SK-N-SH treated with all-trans-retinoic acid at 6 μM for 48 hours (cell line): ENCODE measurements around the gene ZNF550.
A peak's percentile ranks its signal among the peaks of the same experiment; 100 is the strongest.

Experiments used
- ATAC-seq: fragments of 200-7000 bp; cut with Tn5 transposase; 3 replicates; pipeline ENCODE4 v1.9.1; 2020; ENCODE audit warnings: mild to moderate bottlenecking, moderate library complexity
- ARNTL ChIP-seq: fragments of 450-650 bp; formaldehyde crosslinking; IDR thresholded peaks from 2 replicates; pipeline ENCODE4 v1.5.0; 2020; ENCODE audit warnings: low read depth, mild to moderate bottlenecking, moderate library complexity, borderline replicate concordance
- BACH2 ChIP-seq: fragments of 250-450 bp; sonication (Bioruptor Pico); IDR thresholded peaks from 2 replicates; pipeline ENCODE4 v1.9.0; 2021; ENCODE audit warnings: mild to moderate bottlenecking, borderline replicate concordance
- CSDC2 ChIP-seq: fragments of 250-450 bp; sonication (Bioruptor Pico); IDR thresholded peaks from 2 replicates; pipeline ENCODE4 v1.5.0; 2020; ENCODE audit warnings: mild to moderate bottlenecking, moderate library complexity
- CSRNP3 ChIP-seq: fragments of 250-450 bp; sonication (Bioruptor Pico); IDR thresholded peaks from 2 replicates; pipeline ENCODE4 v1.5.1; 2021; ENCODE audit warnings: mild to moderate bottlenecking, moderate library complexity
- ESRRG ChIP-seq: fragments of 250-450 bp; sonication (Bioruptor Pico); IDR thresholded peaks from 2 replicates; pipeline ENCODE4 v1.6.1; 2021; ENCODE audit warnings: mild to moderate bottlenecking
- GLIS3 ChIP-seq: fragments of 250-450 bp; sonication (Bioruptor Pico); IDR thresholded peaks from 2 replicates; pipeline ENCODE4 v1.5.0; 2020; ENCODE audit warnings: mild to moderate bottlenecking, moderate library complexity
- ISL1 ChIP-seq: fragments of 250-450 bp; sonication (Bioruptor Pico); IDR thresholded peaks from 2 replicates; pipeline ENCODE4 v2.1.2; 2022; ENCODE audit warnings: mild to moderate bottlenecking, moderate library complexity
- PPARA ChIP-seq: fragments of 250-450 bp; sonication (Bioruptor Pico); IDR thresholded peaks from 2 replicates; pipeline ENCODE4 v1.5.0; 2020; ENCODE audit warnings: mild to moderate bottlenecking, borderline replicate concordance
- RARB ChIP-seq: fragments of 250-450 bp; sonication (Bioruptor Pico); IDR thresholded peaks from 2 replicates; pipeline ENCODE4 v1.8.0; 2021; ENCODE audit warnings: mild to moderate bottlenecking, moderate library complexity
- SNAI2 ChIP-seq: fragments of 250-450 bp; sonication (Bioruptor Pico); IDR thresholded peaks from 2 replicates; pipeline ENCODE4 v1.5.0; 2020; ENCODE audit warnings: mild to moderate bottlenecking, moderate library complexity
- TCF4 ChIP-seq: fragments of 250-450 bp; sonication (Bioruptor Pico); IDR thresholded peaks from 2 replicates; pipeline ENCODE4 v1.8.0; 2021; ENCODE audit warnings: mild to moderate bottlenecking, moderate library complexity, borderline replicate concordance
- TOX ChIP-seq: fragments of 250-450 bp; sonication (Bioruptor Pico); IDR thresholded peaks from 2 replicates; pipeline ENCODE4 v1.8.0; 2021; ENCODE audit warnings: mild to moderate bottlenecking, moderate library complexity, borderline replicate concordance
- TSHZ2 ChIP-seq: fragments of 250-450 bp; sonication (Bioruptor Pico); IDR thresholded peaks from 2 replicates; pipeline ENCODE4 v1.5.0; 2020; ENCODE audit warnings: mild to moderate bottlenecking, moderate library complexity
- ZFP30 ChIP-seq: fragments of 450-650 bp; formaldehyde crosslinking; IDR thresholded peaks from 2 replicates; pipeline ENCODE4 v1.5.0; 2022; ENCODE audit warnings: mild to moderate bottlenecking, moderate library complexity
- ZNF565 ChIP-seq: fragments of 450-650 bp; formaldehyde crosslinking; conservative IDR thresholded peaks from 2 replicates; pipeline ENCODE4 v1.5.0; 2020; ENCODE audit warnings: low read depth, mild to moderate bottlenecking, moderate library complexity
- ZNF70 ChIP-seq: fragments of 450-650 bp; formaldehyde crosslinking; IDR thresholded peaks from 2 replicates; pipeline ENCODE4 v1.5.0; 2020; ENCODE audit warnings: mild to moderate bottlenecking, moderate library complexity
- ZNF8 ChIP-seq: fragments of 450-650 bp; formaldehyde crosslinking; IDR thresholded peaks from 2 replicates; pipeline ENCODE4 v1.5.0; 2020; ENCODE audit warnings: mild to moderate bottlenecking, moderate library complexity
- TF ChIP-seq, protein P1 (sequence below): fragments of 250-450 bp; sonication (Bioruptor Pico); IDR thresholded peaks from 2 replicates; pipeline ENCODE4 v1.5.1; 2020; ENCODE audit warnings: low read depth, mild to moderate bottlenecking, moderate library complexity
- TF ChIP-seq, protein P2 (sequence below): fragments of 250-450 bp; sonication (Bioruptor Pico); IDR thresholded peaks from 2 replicates; pipeline ENCODE4 v1.8.0; 2020; ENCODE audit warnings: mild to moderate bottlenecking, moderate library complexity, borderline replicate concordance

ZNF550 gene

DNA sequence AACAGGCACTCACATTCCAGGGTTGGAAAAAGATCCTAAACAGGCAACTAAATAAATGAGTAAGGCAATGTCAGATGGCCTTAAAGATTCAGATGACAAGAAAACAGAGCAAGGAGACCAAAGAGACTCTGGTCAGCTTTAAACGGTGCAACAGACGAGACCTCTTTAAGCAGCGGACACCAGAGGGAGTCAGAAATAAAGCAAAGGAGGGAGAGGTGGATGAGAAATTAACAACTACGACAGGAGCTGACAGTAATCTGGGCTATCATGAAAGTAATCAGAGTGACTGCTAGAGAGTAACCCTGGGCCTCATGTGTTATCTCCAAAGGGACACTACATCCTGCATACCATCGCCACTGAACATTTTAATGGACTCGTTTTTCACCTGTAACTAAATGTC, 1.1 kb downstream of the ZNF550 start:
- peak; percentile 8 for ATAC-seq
- TF ChIP-seq ZFP30 (CRISPR knock-in tag), result no peak
- no peak for TF ChIP-seq ZNF565
- TF ChIP-seq, all 23 proteins: peak for 0

- ATAC-seq, result no peak
- TF ChIP-seq PPARA (CRISPR knock-in tag), result no peak
- TF ChIP-seq, protein P1, sequence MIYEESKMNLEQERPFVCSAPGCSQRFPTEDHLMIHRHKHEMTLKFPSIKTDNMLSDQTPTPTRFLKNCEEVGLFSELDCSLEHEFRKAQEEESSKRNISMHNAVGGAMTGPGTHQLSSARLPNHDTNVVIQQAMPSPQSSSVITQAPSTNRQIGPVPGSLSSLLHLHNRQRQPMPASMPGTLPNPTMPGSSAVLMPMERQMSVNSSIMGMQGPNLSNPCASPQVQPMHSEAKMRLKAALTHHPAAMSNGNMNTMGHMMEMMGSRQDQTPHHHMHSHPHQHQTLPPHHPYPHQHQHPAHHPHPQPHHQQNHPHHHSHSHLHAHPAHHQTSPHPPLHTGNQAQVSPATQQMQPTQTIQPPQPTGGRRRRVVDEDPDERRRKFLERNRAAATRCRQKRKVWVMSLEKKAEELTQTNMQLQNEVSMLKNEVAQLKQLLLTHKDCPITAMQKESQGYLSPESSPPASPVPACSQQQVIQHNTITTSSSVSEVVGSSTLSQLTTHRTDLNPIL, result no peak
- no peak for TF ChIP-seq RARB
- TF ChIP-seq ZNF70 (CRISPR knock-in tag), result no peak
- TF ChIP-seq SNAI2 (CRISPR knock-in tag), result no peak
- TF ChIP-seq CSDC2, result no peak
- no peak for TF ChIP-seq CSRNP3 (CRISPR knock-in tag)
- TF ChIP-seq ZNF8 (CRISPR knock-in tag), result no peak
- TF ChIP-seq TOX (CRISPR knock-in tag), result no peak
- TF ChIP-seq, protein P2, sequence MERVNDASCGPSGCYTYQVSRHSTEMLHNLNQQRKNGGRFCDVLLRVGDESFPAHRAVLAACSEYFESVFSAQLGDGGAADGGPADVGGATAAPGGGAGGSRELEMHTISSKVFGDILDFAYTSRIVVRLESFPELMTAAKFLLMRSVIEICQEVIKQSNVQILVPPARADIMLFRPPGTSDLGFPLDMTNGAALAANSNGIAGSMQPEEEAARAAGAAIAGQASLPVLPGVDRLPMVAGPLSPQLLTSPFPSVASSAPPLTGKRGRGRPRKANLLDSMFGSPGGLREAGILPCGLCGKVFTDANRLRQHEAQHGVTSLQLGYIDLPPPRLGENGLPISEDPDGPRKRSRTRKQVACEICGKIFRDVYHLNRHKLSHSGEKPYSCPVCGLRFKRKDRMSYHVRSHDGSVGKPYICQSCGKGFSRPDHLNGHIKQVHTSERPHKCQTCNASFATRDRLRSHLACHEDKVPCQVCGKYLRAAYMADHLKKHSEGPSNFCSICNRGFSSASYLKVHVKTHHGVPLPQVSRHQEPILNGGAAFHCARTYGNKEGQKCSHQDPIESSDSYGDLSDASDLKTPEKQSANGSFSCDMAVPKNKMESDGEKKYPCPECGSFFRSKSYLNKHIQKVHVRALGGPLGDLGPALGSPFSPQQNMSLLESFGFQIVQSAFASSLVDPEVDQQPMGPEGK (CRISPR knock-in tag), result no peak
- no peak for TF ChIP-seq ISL1 (CRISPR knock-in tag)
- no peak for TF ChIP-seq ZFP30 (CRISPR knock-in tag)
- TF ChIP-seq BACH2 (CRISPR knock-in tag), result no peak
Measured at GRCh38 chr19:57557659-57558058, 2.0 kb downstream of the ZNF550 start.

GRCh38 chr19:57552432-57552831, 7.2 kb downstream of the ZNF550 start:
- no peak for TF ChIP-seq ESRRG (CRISPR knock-in tag)
- TF ChIP-seq GLIS3 (CRISPR knock-in tag), result no peak
- no peak for ATAC-seq

- no peak for ATAC-seq
Measured at GRCh38 chr19:57546513-57546912, 13.2 kb downstream of the ZNF550 start.

More at GRCh38 chr19:57546513-57546912, 13.2 kb downstream of the ZNF550 start:
- no peak for TF ChIP-seq ARNTL (CRISPR knock-in tag)
- TF ChIP-seq ZNF8 (CRISPR knock-in tag), result no peak
- no peak for TF ChIP-seq TSHZ2 (CRISPR knock-in tag)
- no peak for TF ChIP-seq TCF4 (CRISPR knock-in tag)
